Right ventricle myocardium superior (tissue), 1 donor: ENCODE results near the gene TPD52L2. TPM values are rescaled to one million over a fixed set of nuclear protein-coding genes. Genes with fewer than 3 reads are reported as not detected.
"Not testable (repeated sequence)": the region's sequence is repeated elsewhere in the genome, so short reads cannot be mapped to it uniquely, and the experiment has no call there.

Experiments used
- ATAC-seq: fragments of 200-7000 bp; cut with Tn5 transposase; one replicate; pipeline ENCODE4 v1.9.1; 2020; ENCODE audit warnings: mild to moderate bottlenecking; ENCODE audit not compliant: poor library complexity
- DNase-seq: peaks from one replicate; pipeline ENCODE4 v3.0.0-alpha.2; 2020
- intact Hi-C: fragments of 100-400 bp; cut with DNase I; formaldehyde crosslinking; loops from one replicate; pipeline ENCODE4 v1.11.2; 2022
- total RNA-seq: library from RNA; stranded (reverse); fragmentation: NEBNext Ultra II Directional; extraction: Animal tissue kit (Norgen Biotek cat#: 25700); gene quantifications from one replicate; pipeline ENCODE4 v1.2.1, GENCODE V29; 2021
- donor health status: DM: no; HTN: yes; CAD: no; lungs with severe emphysema.

TPD52L2 gene
- total RNA-seq, 1 donor from 2014 or later = 69.0 TPM

GRCh38 chr20:63908008-63908682 lies 43.1 kb downstream of the TPD52L2 start:
- ATAC-seq (no peak), DNase-seq (no peak)
- intact Hi-C loops = loop anchor here (5.0 kb wide), 1 partner anchor 64 kb away; no protein-coding TSS in a partner anchor

- intact Hi-C loops = no loop called here
- ATAC-seq (peak; percentile 19), DNase-seq (no peak)
Observed at GRCh38 chr20:63911176-63911575, 46.1 kb downstream of the TPD52L2 start.

GRCh38 chr20:63913768-63914167 lies 48.7 kb downstream of the TPD52L2 start:
- intact Hi-C loops = no loop called here
- DNase-seq (no peak), ATAC-seq (no peak)

- ATAC-seq (peak; percentile 91), DNase-seq (peak; percentile 79)
- intact Hi-C loops = no loop called here
Observed at GRCh38 chr20:63915471-63915870, 50.4 kb downstream of the TPD52L2 start.

GRCh38 chr20:63916371-63916939 lies 51.4 kb downstream of the TPD52L2 start:
- ATAC-seq, DNase-seq, intact Hi-C loops: not testable (repeated sequence)

GRCh38 chr20:63917811-63918210 lies 52.7 kb downstream of the TPD52L2 start:
- no peak for ATAC-seq
- intact Hi-C loops = no loop called here
- no peak for DNase-seq

- ATAC-seq (no peak), DNase-seq (no peak)
- intact Hi-C loops = no loop called here
Observed at GRCh38 chr20:63919130-63919529, 54.1 kb downstream of the TPD52L2 start.

- DNase-seq (no peak), ATAC-seq (no peak)
- intact Hi-C loops = no loop called here
Observed at GRCh38 chr20:63920226-63920625, 55.2 kb downstream of the TPD52L2 start.

- intact Hi-C loops = no loop called here
- no peak for DNase-seq
- no peak for ATAC-seq
Observed at GRCh38 chr20:63923651-63924050, 58.6 kb downstream of the TPD52L2 start.

GRCh38 chr20:63924241-63924640 lies 59.2 kb downstream of the TPD52L2 start:
- intact Hi-C loops = no loop called here
- ATAC-seq (no peak), DNase-seq (no peak)

- ATAC-seq = no peak
- intact Hi-C loops = no loop called here
Observed at GRCh38 chr20:63926298-63926697, 61.2 kb downstream of the TPD52L2 start.

GRCh38 chr20:63929071-63929470 lies 64.0 kb downstream of the TPD52L2 start:
- DNase-seq (peak; percentile 32), ATAC-seq (no peak)
- intact Hi-C loops = no loop called here

More at GRCh38 chr20:63926298-63926697, 61.2 kb downstream of the TPD52L2 start:
- DNase-seq = no peak

- ATAC-seq, intact Hi-C loops: not testable (repeated sequence)
- DNase-seq = peak; percentile 31
Observed at GRCh38 chr20:63929473-63929883, 64.4 kb downstream of the TPD52L2 start.

- ATAC-seq (peak; percentile 91), DNase-seq (peak; percentile 86)
- intact Hi-C loops = no loop called here
Observed at GRCh38 chr20:63930971-63931553, 66.0 kb downstream of the TPD52L2 start.

- ATAC-seq = no peak
- DNase-seq = no peak
- intact Hi-C loops = no loop called here
Observed at GRCh38 chr20:63931735-63932134, 66.7 kb downstream of the TPD52L2 start.

GRCh38 chr20:63932606-63933160 lies 67.6 kb downstream of the TPD52L2 start:
- intact Hi-C loops = no loop called here
- ATAC-seq = no peak
- no peak for DNase-seq

GRCh38 chr20:63933646-63934045 lies 68.6 kb downstream of the TPD52L2 start:
- no peak for ATAC-seq
- intact Hi-C loops = no loop called here
- DNase-seq = peak; percentile 45

- peak; percentile 39 for DNase-seq
- intact Hi-C loops = no loop called here
- ATAC-seq = no peak
Observed at GRCh38 chr20:63934271-63935068, 69.4 kb downstream of the TPD52L2 start.

- intact Hi-C loops = no loop called here
- DNase-seq = peak; percentile 24
- no peak for ATAC-seq
Observed at GRCh38 chr20:63935447-63935846, 70.4 kb downstream of the TPD52L2 start.
